SK-N-MC (cell line): Measurements from ENCODE around the gene DDAH2.

Experiments
- EZH2 ChIP-seq: fragments of 200-600 bp; sonication (generic); IDR thresholded peaks from one replicate; pipeline ENCODE4 v1.6.1; 2017; ENCODE audit warnings: antibody characterized with exemption
- FOXP2 ChIP-seq: optimal IDR thresholded peaks from 2 replicates; pipeline ENCODE3; 2011; ENCODE audit warnings: mild to moderate bottlenecking, moderate library complexity; ENCODE audit not compliant: insufficient read depth; ENCODE audit errors: extremely low read length, control extremely low read depth
- POLR2AphosphoS5 ChIP-seq: IDR thresholded peaks from 2 replicates; pipeline ENCODE4 v1.6.1; 2012; ENCODE audit warnings: mild to moderate bottlenecking, low read depth, low read length, borderline replicate concordance

GRCh38 chr6:31762878-31763618 is 33.9 kb upstream of the DDAH2 start:
- TF ChIP-seq POLR2AphosphoS5 = no peak
- TF ChIP-seq EZH2 = no peak
- TF ChIP-seq FOXP2 = no peak
